Epidermal melanocyte (primary cell): ENCODE results near the gene GLI3.
A peak's percentile ranks its signal among the peaks of the same experiment; 100 is the strongest.

Source experiments
- DNase-seq: peaks from one replicate; pipeline ENCODE4 v3.0.0; 2011; ENCODE audit warnings: low spot score; ENCODE audit not compliant: insufficient read length

Gene GLI3

GRCh38 chr7:41931263-41931646 is 305.8 kb downstream of the GLI3 start:
- DNase-seq, result no peak

- no peak for DNase-seq
Measured at GRCh38 chr7:41930538-41931262, 306.3 kb downstream of the GLI3 start.

GRCh38 chr7:41928781-41929180 is 308.2 kb downstream of the GLI3 start:
- DNase-seq, result no peak

- no peak for DNase-seq
Measured at GRCh38 chr7:41928166-41928565, 308.8 kb downstream of the GLI3 start.

DNA sequence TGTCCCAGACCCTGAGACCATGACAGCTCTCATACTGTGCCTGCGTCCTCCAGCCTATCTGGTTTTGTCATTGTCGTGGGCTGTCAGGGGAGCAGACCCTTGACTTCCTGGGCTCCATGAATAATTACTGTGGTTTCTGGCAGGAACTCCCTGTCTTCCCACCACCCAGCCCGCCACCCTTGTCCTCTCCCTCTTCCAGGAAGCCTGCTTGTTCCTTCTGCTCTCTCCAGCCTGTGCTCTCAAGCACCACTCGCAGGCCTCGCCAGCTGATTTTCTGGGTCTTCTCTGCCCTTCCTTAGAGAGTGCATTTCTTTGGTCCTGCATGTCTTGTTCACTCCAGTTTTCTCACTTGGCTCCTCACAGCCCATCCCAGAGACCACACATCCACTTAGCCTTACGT is 309.6 kb downstream of the GLI3 start:
- DNase-seq, result no peak

DNA sequence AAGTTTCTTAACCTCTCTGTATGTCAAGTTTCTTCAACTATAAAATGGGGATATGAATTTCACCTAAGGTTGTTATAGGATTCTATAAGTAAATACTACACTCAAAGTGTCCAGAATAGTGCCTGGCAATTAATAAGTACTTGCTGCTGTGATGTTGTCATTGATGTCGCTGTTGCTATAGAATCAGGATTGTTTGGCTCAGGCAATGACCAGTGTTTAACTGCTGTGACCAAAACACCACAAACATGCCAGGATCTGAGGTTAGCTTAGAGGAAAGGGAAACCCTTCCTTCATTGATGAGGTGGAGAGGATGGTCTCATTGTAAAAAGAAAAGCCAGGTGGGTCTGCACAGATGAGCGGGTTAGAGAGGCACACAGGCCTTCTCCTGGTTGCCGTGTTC is 311.1 kb downstream of the GLI3 start:
- DNase-seq, result no peak

GRCh38 chr7:41924796-41925195 is 312.2 kb downstream of the GLI3 start:
- no peak for DNase-seq

DNA sequence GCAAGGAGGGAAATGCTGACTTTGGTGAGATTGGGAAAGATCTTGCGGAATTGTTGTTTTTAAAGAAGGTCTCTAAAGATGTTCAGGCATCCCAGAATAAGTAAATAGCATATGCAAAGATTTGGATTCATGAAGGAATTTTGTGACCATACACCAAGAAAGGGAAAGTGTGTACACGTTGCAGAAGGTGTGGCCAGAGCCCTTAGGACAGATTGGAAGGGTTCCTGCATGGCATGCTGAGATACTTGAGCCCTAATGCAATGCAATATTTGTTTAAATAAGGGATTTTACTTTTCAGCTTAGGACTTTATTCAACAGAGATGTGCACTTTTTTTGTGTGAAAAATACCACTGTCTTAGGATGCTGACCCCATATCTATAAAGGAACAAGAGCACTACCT is 314.6 kb downstream of the GLI3 start:
- DNase-seq, result no peak

DNA sequence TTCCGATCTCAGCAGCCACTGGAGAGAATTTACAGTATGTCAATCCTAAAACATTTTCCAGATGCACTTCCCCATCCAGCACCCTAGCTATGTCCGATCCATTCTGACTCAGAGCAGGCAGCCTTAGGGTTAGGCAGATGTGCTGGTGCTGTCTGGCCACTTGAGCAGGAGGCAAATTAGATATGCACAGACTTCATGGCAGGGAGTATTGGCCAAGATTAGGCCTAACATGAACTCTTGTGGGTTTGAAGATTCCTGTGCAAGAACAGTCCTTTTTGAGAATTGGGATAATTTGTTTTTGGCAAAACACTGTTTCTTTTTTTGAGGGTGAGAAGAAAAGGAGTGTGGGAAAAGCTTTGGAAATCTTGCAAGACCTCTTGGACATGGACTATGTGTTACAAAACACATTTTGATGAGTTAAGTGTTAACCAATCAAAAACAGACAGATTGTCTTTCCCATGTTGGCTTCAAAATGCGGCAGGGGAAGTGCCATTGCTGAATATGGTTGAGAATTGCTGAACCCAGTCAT is 315.5 kb downstream of the GLI3 start:
- no peak for DNase-seq

DNA sequence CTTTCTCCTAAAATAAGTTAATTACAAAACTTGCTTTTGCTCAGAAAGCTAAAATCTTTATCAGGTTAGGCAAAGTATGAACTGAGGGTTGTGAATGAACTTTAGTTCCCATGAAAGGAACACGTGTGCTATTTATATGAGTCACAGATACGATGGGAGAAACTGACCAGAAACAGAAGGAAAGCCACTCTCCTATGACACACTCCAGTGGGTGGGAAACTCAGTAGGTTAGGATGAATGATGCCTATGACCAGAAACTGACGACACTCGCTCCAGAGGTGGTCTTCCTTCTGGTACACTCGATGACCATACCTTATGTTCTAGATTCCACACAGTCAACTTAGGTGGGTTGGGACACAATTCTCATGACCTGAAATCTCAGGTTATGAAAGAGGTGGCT is 318.4 kb downstream of the GLI3 start:
- DNase-seq, result no peak

GRCh38 chr7:41916450-41916927 is 320.5 kb downstream of the GLI3 start:
- peak; percentile 47 for DNase-seq

DNA sequence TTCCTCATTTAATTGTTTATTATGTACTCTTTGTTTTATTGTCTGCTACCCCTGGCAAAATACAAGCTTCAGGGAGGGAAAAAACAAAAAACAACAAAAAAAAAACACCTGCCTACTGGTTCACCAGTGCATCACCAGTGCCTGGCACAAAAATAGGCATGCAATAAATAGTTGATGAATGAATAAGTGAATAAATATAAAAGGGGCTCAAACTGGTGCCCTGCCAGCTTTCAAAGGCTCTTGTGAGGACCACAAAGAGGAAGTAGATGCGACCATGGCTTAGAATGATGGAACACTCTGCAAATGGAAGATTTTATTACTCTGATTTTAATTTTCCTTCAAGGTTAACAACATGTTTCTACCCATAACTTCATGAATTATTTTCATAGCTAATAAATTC is 321.1 kb downstream of the GLI3 start:
- no peak for DNase-seq

GRCh38 chr7:41912851-41913567 is 324.0 kb downstream of the GLI3 start:
- DNase-seq, result no peak

GRCh38 chr7:41912426-41912825 is 324.6 kb downstream of the GLI3 start:
- DNase-seq, result no peak

- no peak for DNase-seq
Measured at GRCh38 chr7:41911792-41912191, 325.2 kb downstream of the GLI3 start.
